UCSD-AML1 (cell line): Measurements from ENCODE around the gene CENPT.

Experiments
- DNase-seq: peaks from one replicate; lab custom pipeline; 2025; ENCODE audit not compliant: unreplicated experiment; lab: John Stamatoyannopoulos, UW

The CENPT gene

GRCh38 chr16:67847064-67847861 lies at the start of gene CENPT:
Gene CENPT, minus strand, starts transcription at chr16:67847693. Its CDS starts 13,834 bp downstream, at chr16:67833859.
- DNase-seq, result peak; percentile 47

- DNase-seq, result no peak
Observed at GRCh38 chr16:67897231-67897630, 49.7 kb upstream of the CENPT start.

- no peak for DNase-seq
Observed at GRCh38 chr16:67893743-67894399, 46.4 kb upstream of the CENPT start.

- peak; percentile 96 for DNase-seq
Observed at GRCh38 chr16:67892899-67893742, 45.6 kb upstream of the CENPT start, which contains the start of gene PSKH1. Gene PSKH1, plus strand, starts transcription at chr16:67893254. Its CDS starts 15,496 bp downstream, at chr16:67908750.

GRCh38 chr16:67892375-67892774 lies 44.9 kb upstream of the CENPT start:
- DNase-seq, result no peak

GRCh38 chr16:67888331-67888730 lies 40.8 kb upstream of the CENPT start:
- DNase-seq, result no peak

- no peak for DNase-seq
Observed at GRCh38 chr16:67886387-67886786, 38.9 kb upstream of the CENPT start.

GRCh38 chr16:67885976-67886375 lies 38.5 kb upstream of the CENPT start:
- no peak for DNase-seq

- no peak for DNase-seq
Observed at GRCh38 chr16:67885545-67885944, 38.1 kb upstream of the CENPT start.

GRCh38 chr16:67884684-67885083 lies 37.2 kb upstream of the CENPT start, which contains the start of gene NRN1L:
Gene NRN1L, plus strand, starts transcription at chr16:67884885. Its CDS starts 19 bp downstream, at chr16:67884904.
- DNase-seq, result no peak

GRCh38 chr16:67883872-67884261 lies 36.4 kb upstream of the CENPT start:
- peak; percentile 54 for DNase-seq

GRCh38 chr16:67883146-67883871 lies 35.8 kb upstream of the CENPT start:
- no peak for DNase-seq

- DNase-seq, result no peak
Observed at GRCh38 chr16:67882374-67883145, 35.1 kb upstream of the CENPT start.

GRCh38 chr16:67881621-67882161 lies 34.2 kb upstream of the CENPT start:
- no peak for DNase-seq

- DNase-seq, result no peak
Observed at GRCh38 chr16:67880584-67880983, 33.1 kb upstream of the CENPT start.

GRCh38 chr16:67879936-67880335 lies 32.4 kb upstream of the CENPT start:
- no peak for DNase-seq

GRCh38 chr16:67879462-67879861 lies 32.0 kb upstream of the CENPT start:
- no peak for DNase-seq

GRCh38 chr16:67878846-67879245 lies 31.4 kb upstream of the CENPT start:
- no peak for DNase-seq

GRCh38 chr16:67878232-67878631 lies 30.7 kb upstream of the CENPT start:
- DNase-seq, result no peak

GRCh38 chr16:67877064-67877463 lies 29.6 kb upstream of the CENPT start:
- no peak for DNase-seq
